ENCODE data around the gene IDH2.

Gene IDH2

DNA sequence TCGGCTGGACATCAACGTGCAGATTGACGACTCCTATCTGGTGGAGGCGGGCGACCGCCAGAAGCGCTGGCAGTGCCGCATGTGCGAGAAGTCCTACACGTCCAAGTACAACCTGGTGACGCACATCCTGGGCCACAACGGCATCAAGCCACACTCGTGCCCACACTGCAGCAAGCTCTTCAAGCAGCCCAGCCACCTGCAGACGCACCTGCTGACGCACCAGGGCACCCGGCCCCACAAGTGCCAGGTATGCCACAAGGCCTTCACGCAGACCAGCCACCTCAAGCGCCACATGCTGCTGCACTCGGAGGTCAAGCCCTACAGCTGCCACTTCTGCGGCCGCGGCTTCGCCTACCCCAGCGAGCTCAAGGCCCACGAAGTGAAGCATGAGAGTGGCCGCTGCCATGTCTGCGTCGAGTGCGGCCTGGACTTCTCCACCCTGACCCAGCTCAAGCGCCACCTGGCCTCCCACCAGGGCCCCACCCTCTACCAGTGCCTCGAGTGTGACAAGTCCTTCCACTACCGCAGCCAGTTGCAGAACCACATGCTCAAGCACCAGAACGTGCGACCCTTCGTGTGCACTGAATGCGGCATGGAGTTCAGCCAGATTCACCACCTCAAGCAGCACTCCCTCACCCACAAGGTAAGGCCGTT is 34.2 kb downstream of the IDH2 start:
- TF ChIP-seq ZNF274 (IDR thresholded peaks at IDR 0.05; ENCODE audit: low read depth, low read length): no peak

DNA sequence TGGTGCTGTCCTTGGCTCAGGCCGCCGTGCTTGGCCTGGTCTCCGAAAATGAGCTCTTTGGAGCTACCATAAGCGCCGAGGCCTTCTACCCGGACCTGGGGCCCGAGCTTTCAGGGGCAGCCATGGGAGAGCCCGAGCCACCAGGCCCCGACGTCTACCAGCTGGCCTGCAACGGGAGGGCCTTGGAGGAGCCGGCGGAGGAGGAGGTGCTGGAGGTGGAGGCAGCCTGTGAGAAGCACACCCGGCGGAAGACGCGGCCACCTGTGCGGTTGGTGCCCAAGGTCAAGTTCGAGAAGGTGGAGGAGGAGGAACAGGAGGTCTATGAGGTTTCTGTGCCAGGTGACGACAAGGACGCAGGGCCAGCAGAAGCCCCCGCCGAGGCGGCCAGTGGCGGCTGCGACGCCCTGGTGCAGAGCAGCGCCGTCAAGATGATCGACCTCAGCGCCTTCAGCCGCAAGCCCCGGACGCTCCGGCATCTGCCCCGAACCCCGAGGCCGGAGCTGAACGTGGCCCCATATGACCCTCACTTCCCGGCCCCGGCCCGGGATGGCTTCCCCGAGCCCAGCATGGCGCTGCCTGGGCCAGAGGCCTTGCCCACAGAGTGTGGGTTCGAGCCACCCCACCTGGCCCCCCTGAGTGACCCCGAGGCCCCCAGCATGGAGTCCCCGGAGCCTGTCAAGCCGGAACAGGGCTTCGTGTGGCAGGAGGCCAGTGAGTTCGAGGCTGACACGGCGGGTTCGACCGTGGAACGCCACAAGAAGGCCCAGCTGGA is 34.9 kb downstream of the IDH2 start:
- no peak for TF ChIP-seq ZNF274 (IDR thresholded peaks at IDR 0.05; ENCODE audit: low read depth, low read length)
- no peak overlapping the region for H3K4me3 ChIP-seq (ENCODE audit: low read length)

More for the DNA sequence above, 34.2 kb downstream of the IDH2 start:
- no peak overlapping the region for H3K4me3 ChIP-seq (ENCODE audit: low read length)

DNA sequence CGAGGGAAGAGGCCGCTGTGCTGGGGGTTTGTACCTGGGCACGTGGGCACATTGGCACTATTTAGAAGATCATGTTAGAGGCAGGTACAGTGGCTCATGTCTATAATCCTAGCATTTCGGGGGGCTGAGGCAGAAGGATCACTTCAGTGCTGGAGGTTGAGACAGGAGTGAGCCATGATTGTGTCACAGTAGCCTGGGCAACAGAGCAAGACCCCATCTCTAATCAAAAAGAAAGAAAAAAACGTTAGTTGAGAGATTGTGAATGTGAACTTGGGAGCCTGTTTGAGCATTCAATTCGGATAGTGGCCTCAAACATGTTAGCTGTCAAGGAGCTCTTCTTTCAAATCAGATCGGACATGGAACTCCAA is 36.6 kb downstream of the IDH2 start:
- no peak overlapping the region for H3K4me3 ChIP-seq (ENCODE audit: low read length)
- TF ChIP-seq ZNF274 (IDR thresholded peaks at IDR 0.05; ENCODE audit: low read depth, low read length): no peak

DNA sequence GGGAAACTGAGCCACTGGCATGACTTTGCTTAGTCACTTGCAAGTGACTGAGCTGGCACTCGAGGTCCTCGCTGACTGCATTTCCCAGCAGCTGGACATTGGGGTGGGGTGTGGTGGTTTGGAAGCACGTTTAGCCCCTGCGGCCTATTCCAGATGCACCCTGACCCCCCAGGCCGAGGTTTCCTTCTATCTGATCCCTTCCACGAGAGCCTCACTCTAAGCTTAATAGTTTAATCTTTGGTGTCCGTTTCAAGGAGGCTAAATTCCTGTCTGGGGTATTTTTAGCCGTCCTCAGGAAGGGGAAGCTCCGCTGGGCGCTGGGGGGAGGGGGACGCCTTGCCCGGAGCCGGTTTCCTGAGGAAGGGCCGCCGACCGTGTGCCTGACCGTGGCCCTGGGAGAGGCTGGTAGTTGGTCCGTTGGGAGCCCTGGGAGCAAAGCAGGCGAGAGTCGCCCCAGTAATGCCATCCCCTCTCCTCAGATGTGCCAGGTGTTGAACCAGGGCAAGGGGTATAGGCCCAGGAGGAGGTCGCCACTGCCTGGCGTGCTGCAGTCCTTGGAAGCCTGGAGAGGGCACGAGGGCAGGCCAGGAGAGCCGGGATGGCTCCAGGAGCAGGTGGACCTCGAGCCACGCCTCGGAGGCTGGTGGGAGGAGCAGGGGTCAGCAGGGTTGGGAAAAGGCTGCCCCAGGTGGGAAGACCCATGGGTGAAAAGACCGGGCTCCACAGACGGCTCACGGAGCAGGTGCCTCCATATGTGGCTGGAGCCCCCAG is 37.2 kb downstream of the IDH2 start:
- no peak for TF ChIP-seq ZNF274 (IDR thresholded peaks at IDR 0.05; ENCODE audit: low read depth, low read length)
- H3K4me3 ChIP-seq (ENCODE audit: low read length): no peak overlapping the region

DNA sequence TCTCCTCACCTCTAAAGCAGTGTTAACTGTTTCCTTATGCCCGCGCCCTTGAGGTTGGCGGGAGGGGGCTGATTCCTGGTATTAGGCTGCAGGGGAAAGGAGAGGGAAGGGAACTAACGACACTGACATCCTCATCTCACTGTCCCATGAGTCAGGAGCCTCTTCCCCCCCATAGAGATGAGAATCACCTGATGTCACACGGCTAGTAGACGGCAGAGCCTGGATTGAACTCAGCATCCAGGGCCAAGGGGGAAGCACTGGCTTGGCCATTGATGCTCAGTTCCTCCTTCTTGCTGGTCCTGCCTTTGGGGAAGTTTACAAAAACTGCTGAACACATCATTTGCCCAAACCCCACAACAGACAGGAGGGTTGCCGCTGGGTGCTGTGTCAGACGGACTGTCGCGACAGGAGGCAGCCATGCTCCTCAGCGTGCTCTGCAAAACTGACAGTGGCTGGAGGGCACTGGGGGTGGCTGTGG is 38.5 kb downstream of the IDH2 start:
- TF ChIP-seq ZNF274 (IDR thresholded peaks at IDR 0.05; ENCODE audit: low read depth, low read length): no peak
- H3K4me3 ChIP-seq (ENCODE audit: low read length): no peak overlapping the region

DNA sequence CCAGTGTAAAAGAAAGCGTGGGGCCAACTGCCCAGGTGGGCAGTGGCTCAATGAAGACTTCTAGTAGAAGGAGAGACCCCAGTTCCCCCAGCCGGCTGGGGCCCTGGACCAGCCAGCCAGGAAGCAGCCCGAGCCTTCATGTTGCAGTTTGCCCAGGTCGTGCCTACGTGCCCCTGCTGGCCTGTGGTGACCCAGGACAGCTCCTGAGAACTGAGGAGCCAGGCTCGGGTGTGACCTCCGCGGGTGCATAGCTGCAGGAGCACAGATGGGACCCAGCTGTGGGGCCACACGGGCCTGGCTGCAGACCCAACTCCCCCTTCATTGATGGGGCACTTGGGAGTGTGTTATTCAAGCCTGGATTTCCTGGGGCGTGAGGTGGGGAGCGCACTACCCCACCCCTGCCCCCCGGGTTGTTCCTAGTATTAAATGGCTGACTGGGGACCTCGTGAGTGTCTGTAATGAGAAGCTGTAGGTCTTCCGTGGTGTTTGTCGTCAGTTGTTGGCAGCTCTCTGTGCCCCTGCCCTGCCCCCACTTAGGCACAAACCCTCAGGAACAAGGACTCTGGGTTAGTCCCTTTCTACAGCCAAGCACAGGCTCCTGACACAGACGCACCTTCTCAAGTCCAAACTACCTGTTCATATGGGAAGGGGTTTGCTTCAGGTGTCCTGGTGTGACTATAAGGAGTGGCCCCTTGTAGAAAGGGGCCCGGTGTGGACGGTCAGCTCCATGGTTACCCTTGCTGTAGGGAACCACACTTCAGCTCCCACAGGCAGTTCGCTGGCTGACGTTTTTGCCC is 39.1 kb downstream of the IDH2 start:
- TF ChIP-seq ZNF274 (IDR thresholded peaks at IDR 0.05; ENCODE audit: low read depth, low read length): no peak
- H3K4me3 ChIP-seq (ENCODE audit: low read length): no peak overlapping the region

DNA sequence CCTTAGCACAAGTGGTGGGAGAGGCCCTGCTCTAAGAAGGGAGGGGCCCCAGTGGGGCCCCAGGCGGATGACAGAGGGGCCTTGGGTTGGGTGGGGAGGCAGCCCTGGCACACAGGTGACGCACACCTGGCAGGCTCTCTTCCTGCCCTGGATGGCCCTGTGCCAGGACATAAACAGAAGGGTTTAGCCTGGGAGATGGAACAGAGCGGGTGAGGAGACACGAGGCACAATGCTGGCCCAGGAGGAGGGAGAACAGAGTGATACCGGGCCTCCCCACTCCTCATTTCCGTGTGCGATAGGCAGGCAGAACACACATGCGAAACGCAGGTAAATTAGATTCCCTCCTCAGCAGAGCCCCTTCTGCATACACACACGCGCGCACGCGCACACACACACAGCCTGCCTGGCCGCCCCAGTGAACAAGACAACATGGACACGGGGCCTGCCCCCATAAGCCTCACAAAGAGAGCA is 39.8 kb downstream of the IDH2 start:
- no peak overlapping the region for H3K4me3 ChIP-seq (ENCODE audit: low read length)
- TF ChIP-seq ZNF274 (IDR thresholded peaks at IDR 0.05; ENCODE audit: low read depth, low read length): no peak

DNA sequence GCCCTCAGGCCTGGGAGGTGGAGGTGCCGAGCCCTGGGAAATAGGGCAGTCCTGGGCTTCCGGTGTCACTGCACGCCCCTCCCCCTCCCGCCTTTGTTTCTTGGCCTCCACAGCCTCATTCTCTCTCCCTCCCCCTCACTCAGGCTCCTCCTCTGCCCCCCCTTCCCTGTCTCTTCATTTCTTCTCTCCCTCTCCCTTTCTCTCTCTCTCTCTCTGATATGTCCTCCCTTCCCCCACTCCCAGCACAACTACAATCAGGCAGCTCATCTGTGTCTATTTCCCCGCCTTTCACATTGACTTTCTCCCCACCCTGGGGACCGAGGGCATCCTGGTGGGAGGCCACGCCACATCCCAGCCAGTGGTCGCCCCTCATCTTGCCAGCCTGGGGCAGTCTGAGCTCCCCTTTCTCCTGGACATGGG is 40.2 kb downstream of the IDH2 start:
- H3K4me3 ChIP-seq (ENCODE audit: low read length): no peak overlapping the region

DNA sequence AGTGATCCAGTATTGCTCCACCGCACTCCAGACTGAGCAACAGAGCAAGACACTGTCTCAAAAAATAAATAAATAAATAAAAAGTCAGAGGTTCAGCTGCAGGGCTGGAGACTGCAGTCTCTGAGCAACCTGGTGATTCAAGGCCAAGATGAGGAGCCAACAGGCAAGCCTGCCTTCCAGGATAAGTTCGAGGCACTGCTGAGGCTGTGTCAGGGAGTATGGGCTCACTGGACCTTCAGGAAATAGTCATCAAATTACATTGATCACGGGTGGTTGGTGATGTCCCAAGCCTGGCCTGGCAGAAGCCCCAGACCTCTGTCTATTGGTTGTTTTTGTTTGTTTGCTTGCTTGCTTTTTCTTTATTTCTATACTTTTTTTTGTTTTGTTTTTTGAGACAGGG is 41.5 kb downstream of the IDH2 start:
- no peak overlapping the region for H3K4me3 ChIP-seq (ENCODE audit: low read length)
- no peak for TF ChIP-seq ZNF274 (IDR thresholded peaks at IDR 0.05; ENCODE audit: low read depth, low read length)

More for the DNA sequence above, 40.2 kb downstream of the IDH2 start:
- TF ChIP-seq ZNF274 (IDR thresholded peaks at IDR 0.05; ENCODE audit: low read depth, low read length): no peak

DNA sequence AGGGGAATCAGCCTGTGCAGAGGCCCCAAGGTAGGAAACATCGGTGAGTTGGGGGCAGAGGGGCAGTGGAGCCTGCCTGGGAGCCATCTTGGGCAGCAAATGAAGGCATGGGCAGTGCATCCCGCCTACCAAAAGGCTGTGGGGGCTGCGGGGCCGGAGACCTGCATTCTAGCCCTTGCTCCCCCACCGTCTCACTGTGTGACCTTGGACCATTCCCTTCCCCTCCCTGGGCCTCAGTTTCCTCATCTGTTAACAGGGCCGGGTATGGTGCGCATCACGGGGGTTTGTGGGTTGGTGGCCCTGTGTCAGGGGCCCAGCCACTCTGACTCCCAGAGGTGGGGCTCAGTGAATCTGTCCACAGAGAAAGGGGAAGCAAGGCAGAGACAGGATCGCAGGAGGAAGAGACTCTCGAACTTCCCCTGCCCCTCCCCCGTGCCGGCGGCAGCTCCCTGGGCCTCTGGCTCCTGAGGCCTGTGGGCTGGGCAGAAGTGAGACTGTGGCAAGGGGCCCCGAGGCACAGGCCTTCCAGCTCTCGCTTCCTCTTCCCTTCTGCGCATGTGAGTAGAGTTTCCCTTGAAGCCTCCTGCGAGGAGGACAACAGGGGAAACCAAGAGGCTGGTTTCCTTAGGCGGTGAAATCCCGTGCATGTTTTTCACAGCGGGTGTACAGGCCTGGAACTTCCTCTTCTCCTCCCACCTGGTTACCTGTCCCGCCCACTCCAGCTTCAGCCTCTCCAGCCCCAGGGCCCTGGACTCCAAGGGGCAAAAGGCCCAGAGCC is 42.9 kb downstream of the IDH2 start:
- TF ChIP-seq ZNF274 (IDR thresholded peaks at IDR 0.05; ENCODE audit: low read depth, low read length): no peak

DNA sequence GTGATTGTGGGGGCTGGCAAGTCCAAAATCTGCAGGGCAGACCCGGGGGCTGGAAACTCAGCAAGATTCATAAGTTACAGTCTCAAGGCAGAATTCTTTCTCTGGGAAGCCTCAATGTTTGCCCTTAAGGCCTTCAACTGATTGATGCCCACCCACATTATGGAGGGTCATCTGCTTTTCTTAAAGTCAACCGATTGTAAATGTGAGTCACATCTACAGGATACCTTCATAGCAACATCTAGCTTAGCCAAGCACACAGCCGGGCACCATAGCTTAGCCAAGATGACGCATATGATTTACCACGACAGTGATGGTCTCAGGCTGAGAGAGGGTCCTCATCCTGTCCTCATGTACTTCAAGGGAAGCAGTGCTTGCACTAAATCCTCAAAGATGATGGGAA is 43.5 kb downstream of the IDH2 start:
- no peak for TF ChIP-seq ZNF274 (IDR thresholded peaks at IDR 0.05; ENCODE audit: low read depth, low read length)
- no peak overlapping the region; the same call in 1 of the 2 replicates for H3K4me3 ChIP-seq (ENCODE audit: low read length)

More for the DNA sequence above, 42.9 kb downstream of the IDH2 start:
- peak overlapping the region; percentile 2; the same call in 1 of the 2 replicates for H3K4me3 ChIP-seq (ENCODE audit: low read length)

DNA sequence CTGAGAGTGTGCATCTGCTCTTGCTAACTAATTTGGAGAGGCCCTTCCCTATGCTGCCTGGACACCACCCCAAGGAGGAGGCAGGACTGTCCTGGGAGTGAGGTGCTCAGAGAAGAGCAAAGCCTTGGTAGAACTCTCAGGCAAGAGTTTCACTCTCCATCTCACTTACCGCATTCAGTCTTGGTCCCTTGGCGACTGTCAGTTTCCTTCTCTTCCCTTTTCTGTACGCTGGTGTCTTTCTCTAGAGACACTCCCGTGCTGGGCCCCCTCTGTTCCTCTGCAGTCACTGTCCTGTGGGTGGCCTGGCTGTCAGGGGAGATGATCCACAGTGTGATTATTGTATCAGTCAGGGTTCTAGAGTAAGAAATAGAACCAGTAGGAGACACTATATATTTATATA is 44.0 kb downstream of the IDH2 start:
- no peak overlapping the region; the same call in 1 of the 2 replicates for H3K4me3 ChIP-seq (ENCODE audit: low read length)
- no peak for TF ChIP-seq ZNF274 (IDR thresholded peaks at IDR 0.05; ENCODE audit: low read depth, low read length)

DNA sequence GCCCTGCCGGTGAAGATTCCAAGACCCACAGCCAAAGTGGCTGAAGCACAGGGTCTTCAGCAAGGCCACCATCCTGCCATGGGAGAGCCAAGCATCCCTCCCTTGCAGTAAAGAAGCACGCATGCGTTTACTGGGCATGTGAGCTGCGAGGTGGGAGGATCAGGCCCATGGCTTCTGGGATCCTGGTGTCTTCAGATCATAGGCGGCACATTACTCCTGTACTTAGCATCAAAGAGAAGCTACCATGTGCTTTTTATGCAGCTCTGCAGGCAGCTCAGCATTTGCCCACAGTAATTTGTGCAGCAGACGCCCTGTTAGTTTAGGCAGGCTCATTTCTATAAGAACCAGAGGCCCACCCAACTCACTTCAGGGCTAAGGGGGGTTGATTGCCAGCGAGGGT is 45.7 kb downstream of the IDH2 start:
- TF ChIP-seq ZNF274 (IDR thresholded peaks at IDR 0.05; ENCODE audit: low read depth, low read length): no peak
- H3K4me3 ChIP-seq (ENCODE audit: low read length): no peak overlapping the region

All from GM08714 (cell line).